PC-3 (cell line): ENCODE measurements around the gene NDUFC1. TPM values are rescaled to one million over a fixed set of nuclear protein-coding genes. Genes with fewer than 3 reads are reported as not detected.

Experiments used
- ATAC-seq: fragments of 200-7000 bp; cut with Tn5 transposase; 2 replicates; pipeline ENCODE4 v1.9.1; 2020; ENCODE audit warnings: mild to moderate bottlenecking, moderate library complexity
- BruUV-seq: library from RNA; stranded (reverse); fragments of 400-500 nt; replicated peaks from 2 replicates; lab custom pipeline; 2021; lab: Mats Ljungman, UMichigan
- CTCF ChIA-PET: fragments of 300-600 bp; sonication (Branson Sonifier 250); formaldehyde crosslinking; loops from one replicate; lab custom pipeline; 2022; ENCODE audit warnings: antibody characterized with exemption; lab: Charles Lee
- POLR2A ChIA-PET: fragments of 300-600 bp; sonication (Branson Sonifier 250); formaldehyde crosslinking; loops from one replicate; lab custom pipeline; 2022; ENCODE audit warnings: antibody characterized with exemption; ENCODE audit not compliant: unreplicated experiment; lab: Charles Lee
- DNase-seq: peaks from one replicate; pipeline ENCODE4 v3.0.0-alpha.2; 2015
- H2AFZ ChIP-seq: fragments of 300-600 bp; sonication (generic); 2 replicates; pipeline ENCODE4 v1.6.0; 2016; ENCODE audit warnings: antibody characterized with exemption, low read length
- H3F3A ChIP-seq: fragments of 300-600 bp; sonication (generic); one replicate; pipeline ENCODE4 v1.6.0; 2017; ENCODE audit warnings: antibody characterized with exemption, low read length, control low read depth, mild to moderate bottlenecking; ENCODE audit not compliant: unreplicated experiment
- H3K27ac ChIP-seq: fragments of 300-600 bp; sonication (generic); 2 replicates; pipeline ENCODE4 v1.5.1; 2016; ENCODE audit warnings: mild to moderate bottlenecking, low read length
- H3K27me3 ChIP-seq: fragments of 300-600 bp; sonication (generic); 2 replicates; pipeline ENCODE4 v1.6.1; 2016; ENCODE audit warnings: low read length, mixed read lengths
- H3K36me3 ChIP-seq: fragments of 300-600 bp; sonication (generic); 2 replicates; pipeline ENCODE4 v1.6.1; 2016; ENCODE audit warnings: low read depth, mixed run types, low read length, mixed read lengths
- H3K4me1 ChIP-seq: fragments of 300-600 bp; sonication (generic); 2 replicates; pipeline ENCODE4 v1.5.1; 2016; ENCODE audit warnings: low read length; ENCODE audit not compliant: insufficient read depth
- H3K4me2 ChIP-seq: fragments of 300-600 bp; sonication (generic); 2 replicates; pipeline ENCODE4 v1.6.0; 2016; ENCODE audit warnings: low read length
- H3K4me3 ChIP-seq: fragments of 300-600 bp; sonication (generic); 2 replicates; pipeline ENCODE4 v1.5.1; 2016; ENCODE audit warnings: mild to moderate bottlenecking, low read length, mixed read lengths
- H3K79me2 ChIP-seq: fragments of 300-600 bp; sonication (generic); 2 replicates; pipeline ENCODE4 v1.6.1; 2017; ENCODE audit warnings: low read length, mixed read lengths
- H3K9ac ChIP-seq: fragments of 300-600 bp; sonication (generic); 2 replicates; pipeline ENCODE4 v1.6.0; 2016; ENCODE audit warnings: mild to moderate bottlenecking, low read length
- H3K9me2 ChIP-seq: fragments of 300-600 bp; sonication (generic); replicated peaks from 2 replicates; pipeline ENCODE4 v1.6.1; 2016; ENCODE audit warnings: mixed run types, low read length, mixed read lengths
- H3K9me3 ChIP-seq: fragments of 300-600 bp; sonication (generic); 2 replicates; pipeline ENCODE4 v1.6.1; 2016; ENCODE audit warnings: low read length, mixed read lengths
- H4K20me1 ChIP-seq: fragments of 300-600 bp; sonication (generic); 2 replicates; pipeline ENCODE4 v1.6.1; 2016; ENCODE audit warnings: low read length, mixed read lengths
- CTCF ChIP-seq: fragments of 300-600 bp; sonication (generic); conservative IDR thresholded peaks from 2 replicates; pipeline ENCODE4 v1.5.1; 2017; ENCODE audit warnings: antibody characterized with exemption, low read depth, mild to moderate bottlenecking, low read length
- EZH2 ChIP-seq: fragments of 300-600 bp; sonication (generic); IDR thresholded peaks from one replicate; pipeline ENCODE4 v1.6.1; 2017; ENCODE audit warnings: antibody characterized with exemption, mild to moderate bottlenecking, low read length; ENCODE audit not compliant: unreplicated experiment
- EZH2phosphoT487 ChIP-seq: fragments of 300-600 bp; sonication (generic); IDR thresholded peaks from 2 replicates; pipeline ENCODE4 v1.6.1; 2018; ENCODE audit warnings: mild to moderate bottlenecking, antibody characterized with exemption, low read length, borderline replicate concordance
- intact Hi-C: fragments of 100-400 bp; cut with micrococcal nuclease; formaldehyde crosslinking; loops from 2 replicates; pipeline ENCODE4 v1.9.0; 2023
- total RNA-seq: library from RNA; depleted of rRNA; stranded (reverse); fragments of >200 nt; gene quantifications from 2 replicates; pipeline ENCODE4 v1.2.3, GENCODE V29; 2014; rRNA removed

NDUFC1 gene
- total RNA-seq, 1 experiment from 2014 or later, result 92.9 TPM

GRCh38 chr4:139241784-139242151 lies 60.5 kb downstream of the NDUFC1 start:
- TF ChIP-seq CTCF, result no peak
- no peak for TF ChIP-seq EZH2phosphoT487
- TF ChIP-seq EZH2, result no peak

DNA sequence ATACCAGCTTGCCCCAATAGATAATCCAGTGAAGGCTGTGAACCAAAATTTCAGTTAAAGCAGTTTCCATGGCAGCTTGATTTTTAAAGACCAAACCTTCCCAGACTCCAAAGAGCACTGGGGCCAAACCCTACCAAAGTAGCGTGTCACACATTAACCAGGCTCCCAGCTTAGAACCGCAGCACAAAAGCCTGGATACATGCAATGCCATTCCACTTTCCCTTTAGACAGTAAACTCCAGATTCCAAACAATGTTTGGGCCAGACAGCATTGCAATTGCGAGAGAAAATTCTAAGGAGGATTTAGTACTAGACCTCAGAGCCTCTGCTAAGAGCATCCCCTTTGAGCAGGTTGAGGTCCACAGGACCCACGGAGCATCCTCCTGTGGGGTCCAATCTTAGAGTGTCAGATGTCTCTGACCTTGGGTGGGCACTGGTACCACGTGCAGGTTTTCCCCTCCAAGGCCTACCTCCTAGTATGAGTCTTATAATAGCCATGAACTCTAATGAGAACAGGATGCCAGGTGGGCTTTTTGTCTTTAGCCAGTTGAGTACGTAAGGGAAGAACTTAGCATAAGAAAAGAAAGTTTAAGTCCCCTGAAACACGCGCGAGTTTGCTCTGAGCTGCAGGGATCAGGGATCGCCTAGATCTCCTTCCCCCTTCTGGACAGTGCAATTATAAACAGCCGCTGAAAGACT lies 61.0 kb downstream of the NDUFC1 start:
- CTCF ChIA-PET, result no interaction called here
- Histone ChIP-seq H3K9me2 (no peaks in the 10 kb centered on the region), H3K9me3 (no peaks in the 10 kb centered on the region), H3K36me3 (no peaks in the 10 kb centered on the region), H3K27me3 (no peaks in the 10 kb centered on the region), H3F3A (peaks cover 6% of the 10 kb centered on the region), H3K27ac (no peak overlapping the region), H3K4me3 (no peak overlapping the region), H3K79me2 (no peaks in the 10 kb centered on the region), H2AFZ (no peak overlapping the region), H4K20me1 (no peaks in the 10 kb centered on the region), H3K4me2 (no peak overlapping the region), H3K9ac (no peak overlapping the region), H3K4me1 (peaks cover 41% of the 10 kb centered on the region)
- no peak for TF ChIP-seq EZH2phosphoT487
- TF ChIP-seq EZH2, result no peak
- TF ChIP-seq CTCF, result no peak
- DNase-seq (no peak), ATAC-seq (no peak)
- intact Hi-C loops, result no loop called here
- BruUV-seq, result no TSS peak
- POLR2A ChIA-PET, result no interaction called here

More at GRCh38 chr4:139241784-139242151, 60.5 kb downstream of the NDUFC1 start:
- DNase-seq (no peak), ATAC-seq (no peak)
- BruUV-seq, result no TSS peak
- Histone ChIP-seq H3K27me3 (no peaks in the 10 kb centered on the region), H3K4me2 (0 out of 2 replicates have a peak overlapping the region, but pooled peaks have one; percentile 47), H3K9me3 (no peaks in the 10 kb centered on the region), H3F3A (peaks cover 6% of the 10 kb centered on the region), H3K9ac (no peak overlapping the region), H3K27ac (peak overlapping the region; percentile 88; the same call in 1 of the 2 replicates), H3K4me1 (peaks cover 41% of the 10 kb centered on the region), H3K4me3 (no peak overlapping the region), H2AFZ (no peak overlapping the region), H3K79me2 (no peaks in the 10 kb centered on the region), H3K36me3 (no peaks in the 10 kb centered on the region), H3K9me2 (no peaks in the 10 kb centered on the region), H4K20me1 (no peaks in the 10 kb centered on the region)
- CTCF ChIA-PET, result no interaction called here
- POLR2A ChIA-PET, result no interaction called here
- intact Hi-C loops, result loop anchor here (2.0 kb wide), 1 partner anchor 53 kb away; no protein-coding TSS in a partner anchor

Other genes starting within 250 kb of the NDUFC1 start
- 18.5 and 20.4 TPM in 2 replicates for gene ELF2, start 125.3 kb downstream of the NDUFC1 start, total RNA-seq
- 0.33 TPM in 1 of 2 replicates, not detected in the other for gene MGARP, start 22.3 kb downstream of the NDUFC1 start, total RNA-seq
- gene NAA15, start 972 bp downstream of the NDUFC1 start, total RNA-seq, result 40.0 and 41.0 TPM in 2 replicates
- gene RAB33B, start 151.6 kb upstream of the NDUFC1 start, total RNA-seq, result 3.6 and 4.4 TPM in 2 replicates